GM12873 (cell line): ENCODE results near the gene REXO1.

Experiments
- CTCF ChIP-seq: IDR thresholded peaks from 2 replicates; pipeline ENCODE4 v1.5.1; 2012; ENCODE audit warnings: low read depth, mild to moderate bottlenecking, moderate library complexity, low read length, control low read depth; ENCODE audit not compliant: insufficient read depth; ENCODE audit errors: missing control alignments

REXO1 gene

GRCh38 chr19:1804858-1805257, 43.4 kb downstream of the REXO1 start:
- TF ChIP-seq CTCF, result no peak

GRCh38 chr19:1799695-1800342, 48.5 kb downstream of the REXO1 start:
- no peak for TF ChIP-seq CTCF

- TF ChIP-seq CTCF, result no peak
Measured at GRCh38 chr19:1796395-1797142, 51.7 kb downstream of the REXO1 start.

- no peak for TF ChIP-seq CTCF
Measured at GRCh38 chr19:1794424-1795172, 53.7 kb downstream of the REXO1 start.

- no peak for TF ChIP-seq CTCF
Measured at GRCh38 chr19:1791879-1792278, 56.4 kb downstream of the REXO1 start.

- TF ChIP-seq CTCF, result no peak
Measured at GRCh38 chr19:1790054-1790792, 58.1 kb downstream of the REXO1 start.
